Measurements from ENCODE around the gene MLIP.

The MLIP gene

DNA sequence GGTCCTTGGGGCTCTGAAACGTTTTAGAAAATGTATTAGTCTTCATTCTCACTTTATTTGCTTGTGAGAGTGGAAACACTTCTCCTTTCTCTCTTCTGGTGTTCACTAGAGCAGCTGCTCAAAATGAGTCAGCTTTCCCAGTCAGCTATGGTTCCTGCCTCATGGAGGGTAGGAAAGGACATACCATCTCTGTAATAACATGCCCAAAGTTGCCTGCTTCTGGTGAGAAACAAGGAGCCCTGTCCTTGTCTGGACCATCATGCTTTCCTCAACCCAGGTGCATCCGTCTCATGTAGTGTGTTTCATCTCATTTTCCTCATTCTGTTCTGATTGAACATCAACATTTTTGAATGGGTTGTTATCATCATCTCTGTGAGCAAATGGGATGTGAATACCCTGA is 179.9 kb downstream of the MLIP start:
- no peak for DNase-seq

DNA sequence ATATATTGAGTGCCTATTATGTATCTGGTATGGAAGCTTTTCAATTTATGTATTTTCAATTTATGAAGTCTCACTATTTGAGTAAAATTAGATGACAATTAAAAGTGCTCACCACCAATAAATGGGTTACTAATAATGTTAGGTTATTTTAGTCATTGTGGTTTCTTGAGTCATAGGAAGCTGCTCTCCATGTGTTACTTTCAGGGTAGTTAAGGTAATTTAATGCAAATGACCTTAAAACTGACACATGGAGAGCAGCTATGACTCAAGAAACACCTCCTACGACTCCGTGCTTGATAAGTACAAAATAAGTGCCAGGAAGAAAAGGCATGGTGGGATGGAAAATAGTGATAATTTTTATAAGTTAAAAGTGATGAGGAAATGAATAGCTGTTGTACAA is 180.5 kb downstream of the MLIP start:
- DNase-seq = no peak

DNA sequence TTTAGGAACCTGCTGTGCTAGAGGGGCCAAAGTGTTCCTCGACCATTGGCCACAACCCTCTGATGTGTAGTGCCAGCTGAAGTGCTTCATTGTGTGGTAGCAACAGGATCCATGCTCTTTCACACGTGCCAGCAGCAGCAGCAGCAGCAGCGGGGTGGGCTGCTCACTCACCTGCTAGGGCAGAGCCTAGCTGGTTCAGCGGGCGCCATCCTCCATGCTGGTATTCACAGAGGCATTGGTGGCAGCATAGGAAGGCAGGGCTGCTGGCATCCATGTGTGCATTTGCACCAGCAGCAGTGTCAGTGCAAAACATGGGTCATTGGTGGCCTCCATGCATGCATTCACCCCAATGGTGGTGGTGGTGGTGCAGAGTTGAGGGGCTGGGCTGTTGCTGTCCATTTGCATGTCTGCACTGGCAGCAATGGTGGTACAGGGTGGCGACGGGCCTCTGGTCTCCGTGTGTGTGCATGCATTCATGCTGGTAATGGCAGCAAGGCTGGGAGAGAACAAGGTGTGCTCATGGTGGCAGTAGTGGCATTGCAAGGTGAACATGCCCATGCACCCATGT is 183.8 kb downstream of the MLIP start:
- DNase-seq = no peak

DNA sequence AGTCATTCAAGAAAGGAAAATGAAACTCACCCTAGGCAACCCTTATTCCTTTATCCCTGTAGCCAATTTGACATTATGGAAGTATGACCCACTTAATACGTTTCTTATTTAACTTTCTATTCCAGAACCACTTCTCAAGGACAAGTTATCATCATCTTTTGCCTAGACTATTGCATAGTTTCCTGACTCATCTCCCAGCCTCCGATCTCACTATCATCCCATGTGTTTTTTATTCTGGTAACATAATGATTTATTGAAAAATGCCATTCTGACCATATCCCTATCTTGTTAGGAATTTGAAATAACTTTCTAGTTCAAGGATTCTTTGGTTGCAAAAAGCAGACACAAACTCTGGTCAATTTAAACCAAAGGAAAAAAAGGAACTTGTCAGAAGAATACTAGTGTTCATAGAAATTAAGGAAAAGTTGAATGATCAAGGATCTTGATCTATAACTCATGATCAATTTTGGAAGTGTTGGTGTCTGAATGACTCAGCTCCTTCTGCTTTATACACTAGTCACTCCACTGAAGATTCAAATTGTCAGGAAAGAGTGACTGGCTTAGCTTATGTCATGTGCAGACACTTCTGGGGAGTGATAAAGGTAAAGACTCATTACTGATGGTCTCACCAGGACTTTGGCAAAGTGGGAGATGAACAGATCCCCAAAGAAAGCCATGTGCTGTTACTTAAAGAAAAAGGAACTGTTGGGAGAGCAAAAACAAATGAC is 188.5 kb downstream of the MLIP start:
- no peak for DNase-seq

DNA sequence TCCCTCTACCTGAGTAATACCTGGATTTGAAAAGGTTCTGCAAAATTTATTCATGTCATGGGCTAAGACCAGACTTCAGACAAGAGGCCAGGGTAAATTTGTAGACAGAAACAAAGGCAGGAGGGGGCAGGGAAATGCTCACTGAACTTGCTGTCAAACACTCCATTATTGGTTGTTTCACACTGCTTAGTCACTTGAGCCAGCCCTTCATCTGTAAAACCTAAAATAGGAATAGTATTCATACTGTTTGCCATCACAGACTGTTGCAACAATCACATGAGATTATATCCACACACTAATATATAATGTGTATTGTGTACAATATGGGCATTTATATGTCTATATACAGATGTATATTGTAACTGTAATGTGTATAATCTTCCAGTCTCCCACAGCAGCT is 190.5 kb downstream of the MLIP start:
- DNase-seq = no peak

DNA sequence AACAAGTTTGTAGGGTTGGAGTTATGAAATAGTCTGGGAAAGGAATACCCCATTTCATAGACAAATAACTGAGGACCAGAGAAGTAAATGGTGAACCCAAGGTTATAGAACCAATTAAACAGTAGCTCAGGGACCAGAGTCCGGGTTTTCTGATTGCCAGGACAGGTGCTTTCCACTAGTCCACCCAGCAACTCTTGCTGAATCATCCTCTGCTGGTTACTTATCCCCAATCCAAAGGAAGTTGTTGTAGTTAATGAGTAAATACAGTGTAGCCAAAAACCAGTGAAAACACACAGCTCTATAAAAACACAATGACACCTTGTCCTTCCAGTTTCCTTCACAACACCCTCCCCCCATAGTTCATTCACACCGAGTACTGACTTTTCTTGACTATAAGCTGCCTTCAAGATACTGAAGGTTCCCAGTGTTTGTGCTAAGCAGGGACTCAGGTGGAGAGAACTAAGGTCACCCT is 196.2 kb downstream of the MLIP start:
- no peak for DNase-seq

DNA sequence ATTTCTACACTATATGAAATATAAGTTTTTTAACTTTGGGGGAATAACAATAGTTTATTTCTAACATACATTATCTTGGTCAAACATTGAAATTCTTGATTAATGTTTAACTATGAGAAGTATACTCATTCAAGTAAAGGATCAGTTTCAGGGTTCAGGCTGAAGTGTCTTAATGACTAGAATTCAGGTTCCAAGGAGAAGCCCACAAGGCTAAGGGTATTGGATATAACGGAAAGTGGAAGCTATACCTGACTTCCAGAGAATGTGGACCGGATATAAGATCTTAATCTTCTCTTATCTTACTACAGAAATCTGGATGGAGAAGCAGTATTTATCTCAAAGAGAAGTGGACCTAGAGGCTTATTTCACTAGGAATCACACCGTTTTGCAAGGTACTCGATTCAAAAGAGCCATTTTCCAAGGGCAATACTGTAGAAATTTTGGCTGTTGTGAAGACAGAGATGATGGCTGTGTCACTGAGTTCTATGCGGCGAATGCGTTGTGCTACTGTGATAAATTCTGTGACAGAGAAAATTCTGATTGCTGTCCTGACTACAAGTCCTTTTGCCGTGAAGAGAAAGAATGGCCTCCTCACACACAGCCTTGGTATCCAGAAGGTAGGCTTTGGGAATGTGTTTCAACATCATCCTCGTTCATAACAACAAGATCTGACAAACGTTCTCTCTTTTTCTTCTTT is 197.2 kb downstream of the MLIP start, which contains the start of gene TINAG:
Gene TINAG (plus strand): TSS at position 153 of the 697 bp plus-strand sequence. CDS start 110 bp downstream, at position 263.
- no peak for DNase-seq

DNA sequence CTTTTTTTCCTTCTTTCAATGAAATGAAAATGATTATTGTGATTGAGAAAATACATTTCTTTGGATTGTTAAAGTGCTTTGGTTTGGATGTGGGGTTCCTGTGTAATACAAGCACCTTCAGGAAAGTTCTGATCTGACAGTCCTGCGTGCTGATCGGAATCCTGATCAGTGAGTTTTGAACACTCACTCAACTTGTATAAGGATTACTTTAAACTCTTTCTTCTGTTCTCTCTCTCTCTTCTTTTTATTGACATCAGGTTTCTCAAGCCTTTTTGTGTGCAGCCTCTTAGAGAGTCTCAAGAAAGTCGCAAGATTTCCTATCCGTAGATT is 197.7 kb downstream of the MLIP start:
- DNase-seq = no peak

DNA sequence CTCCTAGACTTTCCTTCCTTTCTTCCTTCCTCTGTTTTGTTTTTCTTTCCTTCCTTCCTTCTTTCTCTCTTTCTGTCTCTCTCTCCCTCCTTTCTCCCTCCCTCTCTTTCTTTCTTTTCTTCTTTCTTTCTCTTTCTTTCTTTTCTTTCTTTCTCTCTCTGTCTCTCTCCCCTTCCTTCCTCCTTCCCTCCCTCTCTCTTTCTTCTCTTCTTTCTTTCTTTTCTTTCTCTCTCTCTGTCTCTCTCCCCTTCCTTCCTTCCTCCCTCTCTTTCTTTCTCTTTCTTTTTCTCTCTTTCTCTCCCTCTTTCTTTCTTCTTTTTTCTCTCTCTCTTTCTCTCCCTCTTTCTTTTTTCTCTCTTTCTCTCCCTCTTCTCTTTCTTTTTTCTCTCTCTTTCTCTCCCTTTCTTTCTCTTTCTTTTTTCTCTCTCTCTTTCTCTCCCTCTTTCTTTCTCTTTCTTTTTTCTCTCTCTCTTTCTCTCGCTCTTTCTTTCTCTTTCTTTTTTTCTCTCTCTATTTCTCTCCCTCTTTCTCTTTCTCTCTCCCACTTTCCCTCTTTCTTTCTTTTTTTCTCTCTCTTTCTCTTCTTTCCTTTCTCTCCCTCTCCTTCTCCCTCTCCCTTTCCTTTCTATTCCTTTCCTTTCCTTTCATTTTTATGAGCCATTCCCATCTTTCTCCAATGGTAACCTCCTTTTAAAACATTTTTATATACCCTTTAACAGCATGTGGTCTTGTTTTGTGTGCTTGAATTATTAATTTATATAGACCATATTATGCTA is 199.3 kb downstream of the MLIP start:
- no peak for DNase-seq

DNA sequence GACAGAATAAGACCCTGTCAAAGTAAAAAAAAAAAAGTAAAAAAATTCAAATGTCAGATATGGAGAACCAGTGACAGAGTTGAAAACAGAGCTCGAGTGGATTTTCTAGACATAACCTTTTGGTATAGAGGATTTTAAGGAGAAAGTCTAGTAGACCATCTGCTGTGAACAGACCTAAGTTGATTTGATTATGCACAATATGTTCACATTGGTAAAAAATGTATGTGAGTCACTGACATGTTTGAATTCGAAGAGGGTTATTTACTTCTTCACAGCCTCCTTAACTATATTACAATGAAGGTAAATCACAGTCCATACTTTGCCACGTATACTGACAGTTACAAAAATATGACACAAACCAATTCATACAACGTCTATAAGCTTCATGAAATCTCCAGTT is 204.4 kb downstream of the MLIP start:
- DNase-seq = no peak
